H1 (cell line): ENCODE results near the gene PKDREJ. TPM values are rescaled to one million over a fixed set of nuclear protein-coding genes. Genes with fewer than 3 reads are reported as not detected.

Source experiments
- CTCF ChIA-PET: fragments of 300-600 bp; sonication (Branson Sonifier 250); formaldehyde crosslinking; loops from one replicate; lab custom pipeline; 2021; ENCODE audit not compliant: partially characterized antibody; lab: Charles Lee
- POLR2A ChIA-PET: fragments of 300-600 bp; sonication (Branson Sonifier 250); formaldehyde crosslinking; loops from one replicate; lab custom pipeline; 2021; ENCODE audit warnings: inconsistent platforms; ENCODE audit not compliant: partially characterized antibody; lab: Charles Lee
- DNase-seq, 2 experiments: peaks; one replicate each; pipeline versions ENCODE4 v3.0.0 to v3.0.0-alpha.2; 2010 to 2022; ENCODE audit warnings: low spot score in 2 of 2, low read depth in 1 of 2, mixed read lengths in 1 of 2
- FAIRE-seq: peaks from 2 replicates; lab custom pipeline; 2011; peaks lifted over from hg19 to GRCh38; lab: Jason Lieb, UNC
- H2AFZ ChIP-seq: 2 replicates; pipeline ENCODE4 v1.8.1; 2012; ENCODE audit warnings: low read length, inconsistent platforms
- H2AK5ac ChIP-seq: 2 replicates; pipeline ENCODE4 v1.6.1; 2013; ENCODE audit warnings: low read depth, low read length
- H2BK120ac ChIP-seq: replicated peaks from 2 replicates; pipeline ENCODE3; 2013; ENCODE audit warnings: low read depth, low read length, inconsistent platforms
- H2BK12ac ChIP-seq: 2 replicates; pipeline ENCODE4 v1.6.1; 2013; ENCODE audit warnings: low read depth, low read length
- H2BK15ac ChIP-seq: 2 replicates; pipeline ENCODE4 v1.6.1; 2013; ENCODE audit warnings: low read length
- H2BK20ac ChIP-seq: 2 replicates; pipeline ENCODE4 v1.6.1; 2013; ENCODE audit warnings: low read length
- H2BK5ac ChIP-seq: 2 replicates; pipeline ENCODE4 v1.6.1; 2013; ENCODE audit warnings: low read depth, low read length
- H3K14ac ChIP-seq: 2 replicates; pipeline ENCODE4 v1.6.1; 2013; ENCODE audit warnings: inconsistent platforms; ENCODE audit not compliant: insufficient read length
- H3K18ac ChIP-seq: 2 replicates; pipeline ENCODE4 v1.6.1; 2013; ENCODE audit warnings: low read length; ENCODE audit errors: extremely low read depth
- H3K23ac ChIP-seq: 2 replicates; pipeline ENCODE4 v1.6.1; 2013; ENCODE audit warnings: inconsistent platforms; ENCODE audit not compliant: insufficient read length
- H3K23me2 ChIP-seq: 2 replicates; pipeline ENCODE4 v1.6.1; 2013; ENCODE audit warnings: low read depth, low read length
- H3K27ac ChIP-seq: 2 replicates; pipeline ENCODE4 v1.6.1; 2011; ENCODE audit warnings: low read depth, low read length, inconsistent platforms
- H3K27me3 ChIP-seq, 4 experiments: replicated peaks in 1 of 4; 1 replicate in 1 of 4; 2 replicates in 3 of 4; pipeline versions ENCODE4 v1.6.1 to v1.8.1; 2011 to 2013; ENCODE audit warnings: low read length in 3 of 4, mild to moderate bottlenecking in 3 of 4, inconsistent platforms in 2 of 4, mixed read lengths in 2 of 4, moderate library complexity in 1 of 4; ENCODE audit not compliant: control insufficient read depth in 3 of 4, insufficient read depth in 3 of 4; ENCODE audit errors: extremely low read depth in 1 of 4
- H3K36me3 ChIP-seq, 4 experiments: 2 replicates each; pipeline versions ENCODE4 v1.6.1 to v1.8.1; 2011 to 2013; ENCODE audit warnings: mild to moderate bottlenecking in 4 of 4, low read length in 3 of 4, moderate library complexity in 2 of 4, control low read depth in 1 of 4, inconsistent platforms in 1 of 4; ENCODE audit not compliant: insufficient read depth in 4 of 4, control insufficient read depth in 2 of 4
- H3K4ac ChIP-seq: replicated peaks from 2 replicates; pipeline ENCODE3; 2013; ENCODE audit warnings: low read length, low read depth, mixed read lengths, inconsistent platforms; ENCODE audit not compliant: insufficient read length
- H3K4me1 ChIP-seq, 4 experiments: replicated peaks in 1 of 4; 1 replicate in 1 of 4; 2 replicates in 3 of 4; pipeline versions ENCODE4 v1.6.1 to v1.8.1; 2011 to 2013; ENCODE audit warnings: low read length in 3 of 4, inconsistent platforms in 2 of 4, mixed read lengths in 1 of 4; ENCODE audit not compliant: insufficient read depth in 4 of 4, control insufficient read depth in 3 of 4
- H3K4me2 ChIP-seq, 2 experiments: 2 replicates each; pipeline versions ENCODE4 v1.6.1 to v1.8.1; 2011 to 2013; ENCODE audit warnings: low read depth in 2 of 2, low read length in 2 of 2, control low read depth in 1 of 2, inconsistent platforms in 1 of 2, mild to moderate bottlenecking in 1 of 2; ENCODE audit not compliant: insufficient read depth in 1 of 2
- H3K4me3 ChIP-seq, 4 experiments: fragments of 200-600, 300-600 bp in 1 of 4; sonication (generic), shearing (Covaris generic), sonication (Bioruptor Twin) in 1 of 4; 2 replicates each; pipeline versions ENCODE4 v1.5.1 to v1.8.1; 2011 to 2016; ENCODE audit warnings: low read length in 4 of 4, low read depth in 3 of 4, control low read depth in 2 of 4, inconsistent platforms in 2 of 4, mild to moderate bottlenecking in 2 of 4, mixed read lengths in 1 of 4, moderate library complexity in 1 of 4; ENCODE audit not compliant: insufficient read depth in 2 of 4; ENCODE audit errors: extremely low read depth in 1 of 4
- H3K56ac ChIP-seq: replicated peaks from 2 replicates; pipeline ENCODE3; 2013; ENCODE audit warnings: low read depth, mild to moderate bottlenecking, mixed read lengths, low read length, inconsistent platforms; ENCODE audit not compliant: insufficient read length
- H3K79me1 ChIP-seq: 2 replicates; pipeline ENCODE4 v1.6.1; 2013; ENCODE audit warnings: low read depth, low read length, control low read depth
- H3K79me2 ChIP-seq, 2 experiments: 2 replicates each; pipeline versions ENCODE4 v1.6.1 to v1.8.1; 2012 to 2013; ENCODE audit warnings: low read length in 2 of 2, mild to moderate bottlenecking in 2 of 2, inconsistent platforms in 1 of 2; ENCODE audit not compliant: insufficient read depth in 2 of 2, control insufficient read depth in 1 of 2
- H3K9ac ChIP-seq, 4 experiments: replicated peaks in 1 of 4; 1 replicate in 1 of 4; 2 replicates in 3 of 4; pipeline versions ENCODE4 v1.6.1 to v1.8.1; 2011 to 2013; ENCODE audit warnings: low read depth in 3 of 4, low read length in 3 of 4, control low read depth in 2 of 4, mild to moderate bottlenecking in 2 of 4, moderate library complexity in 2 of 4, inconsistent platforms in 1 of 4; ENCODE audit errors: extremely low read depth in 1 of 4
- H3K9me3 ChIP-seq, 2 experiments: 2 replicates each; pipeline versions ENCODE4 v1.6.1 to v1.8.1; 2012 to 2013; ENCODE audit warnings: mild to moderate bottlenecking in 2 of 2, moderate library complexity in 2 of 2, control low read depth in 1 of 2, inconsistent platforms in 1 of 2, low read depth in 1 of 2, low read length in 1 of 2, mixed read lengths in 1 of 2; ENCODE audit not compliant: insufficient read depth in 2 of 2
- H4K20me1 ChIP-seq, 2 experiments: replicated peaks in 1 of 2; 2 replicates each; pipeline versions ENCODE3 to v1.8.1; 2011 to 2013; ENCODE audit warnings: inconsistent platforms in 2 of 2, low read length in 2 of 2, mild to moderate bottlenecking in 1 of 2; ENCODE audit not compliant: insufficient read depth in 2 of 2, control insufficient read depth in 1 of 2
- H4K5ac ChIP-seq: 2 replicates; pipeline ENCODE4 v1.6.1; 2013; ENCODE audit warnings: low read length, low read depth, mixed read lengths, inconsistent platforms; ENCODE audit not compliant: insufficient read length
- H4K8ac ChIP-seq: 2 replicates; pipeline ENCODE4 v1.8.0; 2013; ENCODE audit warnings: mild to moderate bottlenecking, moderate library complexity, low read length, inconsistent platforms; ENCODE audit not compliant: insufficient read depth; ENCODE audit errors: extremely low read depth
- H4K91ac ChIP-seq: replicated peaks from 2 replicates; pipeline ENCODE3; 2013; ENCODE audit warnings: low read length, mixed read lengths, inconsistent platforms; ENCODE audit not compliant: insufficient read length
- ASH2L ChIP-seq: fragments of 200-600, 300-600 bp; sonication (generic); IDR thresholded peaks from one replicate; pipeline ENCODE4 v1.7.1; 2017; ENCODE audit warnings: low read length
- CREB1 ChIP-seq: IDR thresholded peaks from 2 replicates; pipeline ENCODE4 v1.6.1; 2012; ENCODE audit warnings: inconsistent platforms
- CTCF ChIP-seq, 3 experiments: IDR thresholded peaks; 1 replicate in 2 of 3; 2 replicates in 1 of 3; pipeline versions ENCODE4 v1.5.1 to v1.6.1; 2011; ENCODE audit warnings: low read length in 3 of 3, mild to moderate bottlenecking in 3 of 3, inconsistent platforms in 2 of 3, low read depth in 1 of 3, moderate library complexity in 1 of 3; ENCODE audit not compliant: insufficient read depth in 1 of 3; ENCODE audit errors: control extremely low read depth in 1 of 3
- EGR1 ChIP-seq: IDR thresholded peaks from 2 replicates; pipeline ENCODE4 v1.6.1; 2011; ENCODE audit warnings: low read depth, low read length, borderline replicate concordance
- KDM4A ChIP-seq: IDR thresholded peaks from one replicate; pipeline ENCODE4 v1.7.1; 2012; ENCODE audit warnings: low read depth, mild to moderate bottlenecking, moderate library complexity, low read length, inconsistent platforms; ENCODE audit not compliant: severe bottlenecking
- POLR2A ChIP-seq, 2 experiments: IDR thresholded peaks; 1 replicate in 1 of 2; 2 replicates in 1 of 2; pipeline ENCODE4 v1.6.1; 2011; ENCODE audit warnings: low read depth in 2 of 2, low read length in 2 of 2, mild to moderate bottlenecking in 2 of 2; ENCODE audit errors: control extremely low read depth in 1 of 2
- RAD21 ChIP-seq, 2 experiments: IDR thresholded peaks in 1 of 2; conservative IDR thresholded peaks in 1 of 2; 2 replicates each; pipeline ENCODE4 v1.6.1; 2011; ENCODE audit warnings: low read depth in 2 of 2, low read length in 2 of 2, improper control_type of control experiment in 1 of 2, inconsistent platforms in 1 of 2, mild to moderate bottlenecking in 1 of 2, moderate library complexity in 1 of 2
- SAP30 ChIP-seq: fragments of 300-600 bp; sonication (generic); IDR thresholded peaks from 2 replicates; pipeline ENCODE4 v1.7.1; 2012; ENCODE audit warnings: low read length, moderate library complexity, mild to moderate bottlenecking, inconsistent platforms; ENCODE audit not compliant: insufficient read depth, insufficient replicate concordance
- SIN3A ChIP-seq, 2 experiments: IDR thresholded peaks in 1 of 2; conservative IDR thresholded peaks in 1 of 2; 2 replicates each; pipeline ENCODE4 v1.6.1; 2011 to 2012; ENCODE audit warnings: low read length in 2 of 2, improper control_type of control experiment in 1 of 2, low read depth in 1 of 2, mild to moderate bottlenecking in 1 of 2
- TEAD4 ChIP-seq: IDR thresholded peaks from 2 replicates; pipeline ENCODE4 v1.6.1; 2012; ENCODE audit warnings: low read depth, low read length, inconsistent platforms, mixed read lengths
- WGBS, 2 experiments: shearing (Covaris generic) in 1 of 2; methylation state at CpG; one replicate each; pipeline versions ENCODE4 v1.1.6 to v1.1.7; 2013 to 2015; ENCODE audit warnings: low lambda C conversion rate in 2 of 2, mixed read lengths in 2 of 2, inconsistent platforms in 1 of 2, low coverage in 1 of 2, missing lambda C conversion rate in 1 of 2; ENCODE audit not compliant: insufficient replicate concordance in 2 of 2, insufficient coverage in 1 of 2, insufficient read length in 1 of 2; ENCODE audit errors: extremely low coverage in 1 of 2, missing lambda C conversion rate in 1 of 2; 5-methylcytosine and 5-hydroxymethylcytosine counted together
- polyA plus RNA-seq, 7 experiments: library from polyadenylated mRNA; depleted of rRNA in 3 of 7; stranded (reverse) in 5 of 7; unstranded in 2 of 7; fragments of >200 nt in 5 of 7; fragments of 200-250 nt in 2 of 7; gene quantifications; 1 replicate in 5 of 7; 2 replicates in 1 of 7; 4 replicates in 1 of 7; pipeline versions ENCODE4 v1.2.1 to v1.2.3, GENCODE V29; 2011 to 2013; ENCODE audit warnings: missing spikeins in 2 of 7, mixed read lengths in 2 of 7
- total RNA-seq: library from RNA; stranded (reverse); fragmentation: NEBNext Ultra II Directional; extraction: Animal tissue kit (Norgen Biotek cat#: 25700); gene quantifications from 2 replicates; pipeline ENCODE4 v1.2.1, GENCODE V29; 2021
- TF ChIP-seq, protein P1 (sequence below): IDR thresholded peaks from 2 replicates; pipeline ENCODE4 v1.6.1; 2011; ENCODE audit warnings: low read depth, mild to moderate bottlenecking, low read length; ENCODE audit not compliant: insufficient read depth

Gene PKDREJ
- total and polyA plus RNA-seq, 2 of the 8 experiments (the other 6 are each of a cell fraction or from before 2014, with no cell fraction given), result 0.02 to 0.04 TPM

- no peak overlapping the region for H4K5ac ChIP-seq
- no peak overlapping the region for H2BK120ac ChIP-seq
- H2AFZ ChIP-seq, result no peak overlapping the region
- H3K36me3 ChIP-seq, result peaks cover 0 to 3% (median 0%) of the 10 kb centered on the region in 4 experiments; a peak in 1 of 8 replicates
- no peak overlapping the region for H3K23ac ChIP-seq
- no peaks in the 10 kb centered on the region; a peak in 1 of 7 replicates for H3K27me3 ChIP-seq
- no peak overlapping the region for H3K56ac ChIP-seq
- H4K8ac ChIP-seq, result no peak overlapping the region
- no peak overlapping the region for H3K18ac ChIP-seq
- H3K4me2 ChIP-seq, result no peak overlapping the region
- H3K4me3 ChIP-seq, result no peak overlapping the region
- no peak overlapping the region for H2BK5ac ChIP-seq
- ChIA-PET CTCF (interaction anchor here (0.8 to 1.5 kb wide), 3 partner anchors 9 to 162 kb away, joined by 3 read pairs; partner anchors contain the start of gene CDPF1), POLR2A (no interaction called here)
- no peak for DNase-seq
- no peak overlapping the region for H4K91ac ChIP-seq
- H2BK20ac ChIP-seq, result no peak overlapping the region
- 89% methylated on average over 7 of the region's 7 CpGs; no CpG with 5 or more reads in 1 of the 2 experiments for WGBS, 2 experiments
- H3K9ac ChIP-seq, result no peak overlapping the region
- H2BK12ac ChIP-seq, result no peak overlapping the region
- no peaks in the 10 kb centered on the region for H3K79me2 ChIP-seq
- H4K20me1 ChIP-seq, result no peaks in the 10 kb centered on the region
- H2BK15ac ChIP-seq, result no peak overlapping the region
- H3K79me1 ChIP-seq, result no peaks in the 10 kb centered on the region
- no peak overlapping the region for H2AK5ac ChIP-seq
- H3K9me3 ChIP-seq, result no peaks in the 10 kb centered on the region
- H3K4ac ChIP-seq, result no peak overlapping the region
- no peak overlapping the region for H3K27ac ChIP-seq
- no peaks in the 10 kb centered on the region for H3K23me2 ChIP-seq
- no peak for FAIRE-seq
- no peaks in the 10 kb centered on the region for H3K4me1 ChIP-seq
- H3K14ac ChIP-seq, result no peak overlapping the region
- TF ChIP-seq EGR1 (no peak), TEAD4 (no peak), RAD21 (IDR thresholded peaks at IDR 0.05 in 1 of 2, conservative IDR thresholded peaks at IDR 0.05 in 1 of 2; ENCODE audit: low read depth in 2 of 2, low read length in 2 of 2) (no peak), POLR2A (IDR thresholded peaks at IDR 0.05; ENCODE audit: control extremely low read depth in 1 of 2, low read depth in 2 of 2, low read length in 2 of 2) (no peak), CTCF (IDR thresholded peaks at IDR 0.05; ENCODE audit: control extremely low read depth in 1 of 3, insufficient read depth in 1 of 3, low read depth in 1 of 3, low read length in 3 of 3) (no peak), SAP30 (no peak), KDM4A (no peak), SIN3A (conservative IDR thresholded peaks at IDR 0.05 in 1 of 2, IDR thresholded peaks at IDR 0.05 in 1 of 2; ENCODE audit: low read depth in 1 of 2, low read length in 2 of 2) (no peak), ASH2L (no peak), CREB1 (no peak)
- TF ChIP-seq, protein P1, sequence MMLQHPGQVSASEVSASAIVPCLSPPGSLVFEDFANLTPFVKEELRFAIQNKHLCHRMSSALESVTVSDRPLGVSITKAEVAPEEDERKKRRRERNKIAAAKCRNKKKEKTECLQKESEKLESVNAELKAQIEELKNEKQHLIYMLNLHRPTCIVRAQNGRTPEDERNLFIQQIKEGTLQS, result no peak
Measured at GRCh38 chr22:46240907-46241306, 22.2 kb downstream of the PKDREJ start.
